Caki2 (cell line): ENCODE measurements around the gene GMDS. TPM values are rescaled to one million over a fixed set of nuclear protein-coding genes. Genes with fewer than 3 reads are reported as not detected.
A peak's percentile ranks its signal among the peaks of the same experiment; 100 is the strongest.
"Not testable (repeated sequence)": the region's sequence is repeated elsewhere in the genome, so short reads cannot be mapped to it uniquely, and the experiment has no call there.

ENCODE experiments used
- DNase-seq: peaks from one replicate; pipeline ENCODE4 v3.0.0-alpha.2; 2015; ENCODE audit warnings: low read depth
- in situ Hi-C: cut with HindIII; loops from 2 replicates; pipeline ENCODE4 v1.10.0; 2016; ENCODE audit warnings: low sequenced_read_pairs, low pct_unique_long_range_greater_than_20kb, mixed read lengths
- total RNA-seq: library from RNA; depleted of rRNA; stranded (reverse); fragments of >200 nt; shearing (Covaris generic); gene quantifications from 2 replicates; pipeline ENCODE4 v1.2.3, GENCODE V29; 2014; ENCODE audit warnings: low replicate concordance

Gene GMDS
- total RNA-seq, 1 experiment from 2014 or later = 10.9 TPM

- no peak for DNase-seq
- in situ Hi-C loops = no loop called here
Observed at GRCh38 chr6:1705183-1705582, 540.2 kb downstream of the GMDS start.

- no peak for DNase-seq
- in situ Hi-C loops = no loop called here
Observed at GRCh38 chr6:1704711-1705110, 540.7 kb downstream of the GMDS start.

GRCh38 chr6:1703923-1704322, 541.5 kb downstream of the GMDS start:
- DNase-seq = no peak
- in situ Hi-C loops = no loop called here

- in situ Hi-C loops = no loop called here
Observed at GRCh38 chr6:1703091-1703855, 542.1 kb downstream of the GMDS start.

GRCh38 chr6:1702580-1703051, 542.8 kb downstream of the GMDS start:
- no peak for DNase-seq
- in situ Hi-C loops = no loop called here

More at GRCh38 chr6:1703091-1703855, 542.1 kb downstream of the GMDS start:
- DNase-seq = no peak

GRCh38 chr6:1701668-1702353, 543.6 kb downstream of the GMDS start:
- in situ Hi-C loops = no loop called here
- DNase-seq = no peak

- in situ Hi-C loops = no loop called here
- no peak for DNase-seq
Observed at GRCh38 chr6:1700278-1700967, 545.0 kb downstream of the GMDS start.

GRCh38 chr6:1698527-1698926, 546.9 kb downstream of the GMDS start:
- no peak for DNase-seq
- in situ Hi-C loops = no loop called here

- DNase-seq = no peak
- in situ Hi-C loops = no loop called here
Observed at GRCh38 chr6:1697688-1698351, 547.6 kb downstream of the GMDS start.

- no peak for DNase-seq
- in situ Hi-C loops = no loop called here
Observed at GRCh38 chr6:1696463-1696850, 548.9 kb downstream of the GMDS start.

GRCh38 chr6:1695546-1696462, 549.6 kb downstream of the GMDS start:
- in situ Hi-C loops = no loop called here

GRCh38 chr6:1691828-1692227, 553.6 kb downstream of the GMDS start:
- DNase-seq, in situ Hi-C loops: not testable (repeated sequence)

More at GRCh38 chr6:1695546-1696462, 549.6 kb downstream of the GMDS start:
- DNase-seq = no peak

GRCh38 chr6:1690656-1691055, 554.7 kb downstream of the GMDS start:
- DNase-seq, in situ Hi-C loops: not testable (repeated sequence)

- in situ Hi-C loops = no loop called here
Observed at GRCh38 chr6:1689141-1689540, 556.3 kb downstream of the GMDS start.

GRCh38 chr6:1688396-1688795, 557.0 kb downstream of the GMDS start:
- DNase-seq = no peak
- in situ Hi-C loops = no loop called here

More at GRCh38 chr6:1689141-1689540, 556.3 kb downstream of the GMDS start:
- DNase-seq = peak; percentile 59

GRCh38 chr6:1687402-1687801, 558.0 kb downstream of the GMDS start:
- in situ Hi-C loops = no loop called here
- DNase-seq = no peak
